Activated naive CD4-positive, alpha-beta T cell treated with anti-CD3 and anti-CD28 coated beads, Interleukin-2, amount 50 U/mL, for 16 hours (primary cell): ENCODE results near the gene FANCC.
"Not testable (repeated sequence)": the region's sequence is repeated elsewhere in the genome, so short reads cannot be mapped to it uniquely, and the experiment has no call there.

ENCODE experiments used
- DNase-seq: peaks from one replicate; pipeline ENCODE4 v3.0.0-alpha.2; 2020

The FANCC gene

DNA sequence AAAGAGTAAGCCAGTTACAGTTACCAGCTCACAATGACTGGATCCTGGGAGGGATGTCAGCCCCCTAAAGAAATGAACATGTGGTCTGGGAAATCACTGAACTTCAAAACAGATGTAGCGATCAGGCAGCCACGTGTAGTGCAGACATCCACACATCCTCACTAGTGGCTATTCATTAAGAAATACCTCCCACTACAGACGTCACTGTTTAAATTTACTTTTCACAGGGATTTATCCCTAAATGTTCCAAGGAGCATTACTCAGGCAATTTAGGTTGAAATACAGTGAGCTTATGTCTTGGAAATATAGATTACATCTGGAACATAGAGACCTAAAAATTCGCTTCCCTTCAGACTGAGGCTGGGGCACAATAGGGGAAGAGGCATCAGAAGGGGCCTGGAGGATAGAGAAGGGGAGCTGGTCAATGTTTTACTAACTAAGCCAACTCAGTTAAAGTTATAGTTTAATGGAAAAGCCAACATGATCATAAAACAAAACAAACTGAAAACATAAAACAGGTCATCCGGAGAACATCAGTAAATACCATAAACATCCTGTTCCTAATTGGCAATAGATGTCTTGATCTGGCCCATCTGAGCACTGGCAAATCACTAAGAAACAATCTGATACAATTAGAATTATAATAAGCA is 92.3 kb downstream of the FANCC start:
- DNase-seq, result no peak

DNA sequence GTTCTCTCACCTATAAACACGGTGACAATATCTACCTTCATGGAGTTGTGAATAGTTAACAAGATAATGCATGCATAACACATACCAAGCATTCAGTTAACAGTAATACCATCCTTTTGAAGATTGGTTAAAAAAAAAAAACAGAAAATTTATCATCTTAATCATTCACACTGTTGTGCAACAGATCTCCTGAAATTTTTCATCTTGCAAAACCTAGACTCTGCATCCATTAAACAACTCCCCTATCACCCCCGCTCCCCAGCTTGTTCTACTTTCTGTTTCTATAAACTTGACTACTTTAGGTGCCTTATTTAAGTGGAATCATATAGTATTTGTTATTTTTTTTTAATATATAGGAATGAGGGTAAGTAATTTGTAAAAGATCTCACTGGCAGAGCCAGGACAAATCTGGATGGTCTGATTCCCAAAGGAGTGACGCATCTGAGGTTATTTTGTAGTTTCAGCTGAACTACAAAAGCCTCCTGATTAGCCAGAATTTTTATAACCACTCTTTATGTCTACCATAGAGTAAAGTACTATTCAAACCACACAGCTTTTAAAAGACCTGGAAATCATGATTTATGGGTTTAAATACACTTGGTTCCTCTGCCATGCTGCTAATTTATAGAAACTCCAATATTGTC is 93.0 kb downstream of the FANCC start:
- no peak for DNase-seq

DNA sequence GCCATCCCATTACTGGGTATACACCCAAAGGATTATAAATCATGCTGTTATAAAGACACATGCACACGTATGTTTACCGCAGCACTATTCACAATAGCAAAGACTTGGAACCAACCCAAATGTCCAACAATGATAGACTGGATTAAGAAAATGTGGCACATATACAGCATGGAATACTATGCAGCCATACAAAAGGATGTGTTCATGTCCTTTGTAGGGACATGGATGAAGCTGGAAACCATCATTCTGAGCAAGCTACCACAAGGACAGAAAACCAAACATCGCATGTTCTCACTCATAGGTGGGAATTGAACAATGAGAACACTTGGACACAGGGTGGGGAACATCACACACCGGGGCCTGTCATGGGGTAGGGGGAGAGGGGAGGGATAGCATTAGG is 97.2 kb downstream of the FANCC start:
- not testable (repeated sequence) for DNase-seq

DNA sequence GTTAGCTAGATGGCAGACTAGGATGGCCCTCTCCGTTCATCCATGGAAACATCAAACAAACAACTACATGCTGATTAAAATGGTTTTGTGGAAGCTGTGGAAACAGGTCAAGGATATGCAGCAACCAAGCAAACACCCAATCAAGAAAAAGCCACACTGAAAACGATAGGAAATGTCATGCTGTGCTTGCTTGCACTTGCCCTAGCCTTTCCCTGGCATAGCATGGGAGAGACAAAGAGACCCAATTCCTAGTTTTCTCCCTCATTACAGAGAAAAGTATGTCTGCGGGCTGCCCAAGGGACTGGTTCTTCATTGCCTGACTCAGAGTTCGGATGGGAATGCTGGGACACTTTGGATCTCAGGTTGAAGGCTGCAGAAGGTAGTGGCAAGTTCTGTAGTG is 98.7 kb downstream of the FANCC start:
- no peak for DNase-seq

DNA sequence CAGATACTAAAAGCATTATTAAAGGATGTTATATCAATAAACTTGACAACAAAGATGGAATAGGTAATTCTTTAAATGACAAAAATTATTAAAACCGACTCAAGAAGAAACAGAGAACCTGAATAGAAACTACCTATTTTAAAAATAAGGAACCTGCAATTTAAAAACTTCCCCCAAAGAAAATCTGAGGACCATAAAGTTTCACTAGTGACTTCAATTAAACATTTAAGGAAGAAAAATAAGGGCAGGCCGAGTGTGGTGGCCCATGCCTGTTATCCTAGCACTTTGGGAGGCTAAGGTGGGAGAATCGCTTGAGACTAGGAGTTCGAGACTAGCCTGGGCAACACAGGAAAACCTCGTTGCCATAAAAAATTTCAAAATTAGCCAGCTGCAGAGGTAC is 99.6 kb downstream of the FANCC start:
- no peak for DNase-seq

DNA sequence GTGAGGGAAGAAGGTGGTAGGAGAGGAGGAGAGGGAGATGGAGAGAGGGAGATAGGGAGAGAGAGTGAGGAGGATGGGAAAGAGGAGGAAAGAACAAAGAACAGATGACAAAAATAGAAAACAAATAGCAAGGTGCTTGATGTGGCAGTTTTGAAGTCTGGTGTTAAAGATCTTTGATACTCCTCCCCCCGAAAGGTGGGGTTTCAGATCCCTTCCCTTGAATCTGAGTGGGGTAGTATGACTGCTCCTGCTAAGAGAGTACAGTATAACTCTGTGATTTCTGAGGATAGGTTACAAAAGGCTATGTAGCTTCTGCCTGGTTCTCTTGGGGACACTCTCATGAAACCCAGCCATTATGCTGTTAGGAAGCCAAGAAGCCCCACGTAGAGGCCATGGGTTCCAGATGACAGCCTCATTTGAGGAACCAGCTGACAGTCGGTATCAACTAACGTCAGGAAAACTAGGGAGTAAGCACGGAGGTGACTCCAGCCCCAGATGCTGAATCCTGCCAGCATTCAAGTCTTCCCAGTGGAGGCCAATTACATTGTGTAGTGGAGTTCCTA is 102.1 kb downstream of the FANCC start:
- no peak for DNase-seq

DNA sequence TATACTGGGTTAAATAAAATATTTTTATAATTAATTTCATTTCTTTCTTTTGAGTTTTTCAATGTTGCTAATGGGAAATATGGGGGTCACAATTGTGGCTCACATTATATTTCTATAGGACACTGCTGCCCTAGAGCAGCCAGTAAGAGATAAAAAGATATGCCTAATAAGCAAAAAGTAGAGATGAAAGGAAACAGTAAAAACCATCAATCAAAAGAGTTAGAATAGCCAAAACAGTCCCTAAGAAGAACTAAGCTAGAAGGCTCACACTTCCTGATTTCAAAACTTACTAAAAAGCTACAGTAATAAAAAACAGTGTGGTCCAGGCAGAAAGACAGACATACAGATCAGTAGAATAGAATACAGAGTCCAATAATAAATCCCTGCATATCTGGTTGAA is 104.4 kb downstream of the FANCC start:
- no peak for DNase-seq

DNA sequence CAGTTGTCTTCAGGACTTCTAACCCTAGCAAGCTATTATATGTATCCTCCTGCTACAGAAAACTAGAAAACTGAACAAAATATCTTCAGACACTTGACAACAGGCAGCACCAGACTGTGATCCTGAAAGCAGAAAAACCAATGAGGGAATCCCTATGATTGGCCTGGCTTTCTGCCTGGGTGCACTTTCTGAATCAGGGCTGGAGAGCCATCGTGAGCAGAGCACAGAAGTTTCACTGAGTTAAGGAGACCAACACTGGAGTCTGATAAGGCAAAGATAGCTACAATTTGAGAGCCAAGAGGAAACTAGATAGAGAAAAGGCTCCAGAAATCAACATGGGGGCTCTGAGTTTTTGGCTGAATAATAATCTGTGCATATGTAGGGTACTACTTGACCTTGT is 106.5 kb downstream of the FANCC start:
- no peak for DNase-seq

DNA sequence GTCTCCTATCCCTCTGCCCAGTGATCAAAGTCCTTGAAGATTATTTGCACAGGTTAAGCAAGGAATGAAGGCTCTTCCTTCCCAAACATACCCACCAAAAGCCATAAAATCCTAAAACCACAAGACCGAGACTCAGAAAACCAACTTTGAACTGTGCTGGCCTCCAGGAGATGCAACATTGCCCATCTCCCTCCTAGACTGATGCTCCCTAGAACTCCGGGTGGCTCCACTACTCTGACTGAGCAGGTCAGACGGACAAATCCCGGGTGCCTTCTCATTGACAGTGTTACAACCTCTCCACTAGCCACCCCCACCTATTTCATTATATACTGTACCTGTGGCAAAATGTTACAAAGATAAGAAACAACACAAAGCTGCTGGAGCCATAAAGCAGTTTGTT is 110.1 kb downstream of the FANCC start:
- no peak for DNase-seq

DNA sequence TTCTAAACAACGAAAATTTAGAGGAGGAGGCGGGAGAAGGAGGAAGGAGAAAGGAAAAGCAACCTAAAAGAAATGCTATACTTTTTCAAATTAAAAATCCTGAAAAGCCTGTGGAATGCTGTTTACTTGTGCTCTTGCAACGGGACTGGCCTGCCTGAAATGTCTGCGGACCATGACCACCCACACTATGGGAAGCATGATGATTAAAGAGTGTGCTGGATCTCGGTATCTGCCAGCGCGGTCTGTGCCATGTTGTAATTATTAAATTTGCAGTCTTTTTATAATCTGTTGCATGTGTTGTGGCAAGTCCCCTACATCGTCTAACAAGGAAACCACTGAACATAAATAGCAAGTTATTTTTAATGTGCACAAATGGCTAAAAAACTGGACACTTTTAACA is 111.4 kb downstream of the FANCC start:
- no peak for DNase-seq

DNA sequence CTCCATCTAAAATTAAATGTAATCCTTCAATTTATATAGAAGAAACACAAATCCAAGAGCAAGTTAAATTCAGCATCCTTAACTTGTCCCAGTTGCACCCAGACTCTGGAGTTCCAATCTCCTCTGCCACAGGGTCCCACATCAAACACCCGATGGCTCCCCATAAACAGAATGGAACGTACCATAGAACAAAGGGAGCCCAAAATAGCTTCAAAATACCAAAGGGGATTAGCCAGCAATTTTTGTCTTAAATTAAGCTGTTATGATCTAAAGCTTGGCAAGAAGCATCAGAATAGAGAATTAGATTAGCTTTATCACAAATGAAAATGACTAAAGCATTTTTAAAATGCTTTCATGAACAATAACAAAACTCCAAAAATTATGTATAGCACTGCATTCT is 112.8 kb downstream of the FANCC start:
- no peak for DNase-seq

DNA sequence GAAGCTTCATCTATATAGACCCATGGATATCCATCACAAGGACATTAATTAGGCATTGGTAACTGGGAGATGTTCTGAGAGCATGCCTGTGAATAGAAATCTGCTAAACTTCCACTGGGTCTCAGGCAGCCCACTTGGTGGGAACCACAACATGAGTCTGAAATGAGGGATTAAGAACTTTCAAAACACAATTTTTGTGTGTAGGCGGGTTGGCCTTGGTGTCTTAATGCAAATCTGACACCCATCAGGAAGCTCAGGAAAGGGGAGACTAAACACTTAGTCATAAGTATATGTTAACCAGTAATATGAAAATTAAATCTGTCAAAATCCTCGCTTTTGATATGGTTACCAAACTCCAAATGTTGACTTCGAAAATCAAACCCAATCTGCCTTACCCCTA is 113.2 kb downstream of the FANCC start:
- DNase-seq, result no peak

DNA sequence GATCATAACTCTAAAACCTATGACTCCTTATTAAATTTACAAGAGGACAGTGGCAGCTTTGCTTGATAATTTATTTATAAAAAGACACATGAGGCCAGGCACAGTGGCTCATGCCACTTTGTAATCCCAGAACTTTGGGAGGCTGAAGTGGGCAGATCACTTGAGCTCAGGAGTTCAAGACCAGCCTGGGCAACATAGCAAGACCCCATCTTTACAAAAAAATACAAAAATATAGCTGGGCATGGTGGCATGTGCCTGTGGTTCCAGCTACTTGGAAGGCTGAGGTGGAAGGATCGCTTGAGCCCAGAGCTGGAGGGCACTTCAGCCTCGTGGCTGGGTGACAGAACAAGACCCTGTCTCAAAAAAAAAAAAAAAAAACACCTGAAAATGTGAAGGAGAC is 114.5 kb downstream of the FANCC start:
- not testable (repeated sequence) for DNase-seq

DNA sequence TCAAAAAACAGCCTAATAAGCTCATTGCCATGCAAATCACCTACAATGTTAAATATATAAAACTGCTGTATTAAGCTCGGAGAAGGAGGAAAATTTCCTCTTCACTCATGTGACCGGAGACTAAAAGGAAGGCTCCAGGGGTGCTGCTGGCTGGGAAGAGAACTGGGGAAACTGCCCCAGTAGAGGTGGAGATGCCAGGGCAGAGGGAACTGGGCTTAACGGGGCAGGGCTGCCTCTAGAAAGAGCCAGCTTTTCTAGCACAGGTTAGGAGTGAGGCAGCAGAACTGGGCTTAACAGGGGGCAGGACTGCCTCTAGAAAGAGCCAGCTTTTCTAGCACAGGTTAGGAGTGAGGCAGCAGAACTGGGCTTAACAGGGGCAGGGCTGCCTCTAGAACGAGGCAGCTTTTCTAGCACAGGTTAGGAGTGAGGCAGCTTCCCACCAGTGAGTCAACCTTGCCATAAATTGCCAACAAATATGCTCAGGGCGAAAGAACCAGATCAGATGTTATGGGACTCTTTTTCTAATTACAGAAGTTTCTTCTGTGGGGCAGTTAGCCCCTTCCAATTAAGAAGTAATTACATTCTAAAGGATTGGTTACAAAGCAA is 115.3 kb downstream of the FANCC start:
- no peak for DNase-seq

DNA sequence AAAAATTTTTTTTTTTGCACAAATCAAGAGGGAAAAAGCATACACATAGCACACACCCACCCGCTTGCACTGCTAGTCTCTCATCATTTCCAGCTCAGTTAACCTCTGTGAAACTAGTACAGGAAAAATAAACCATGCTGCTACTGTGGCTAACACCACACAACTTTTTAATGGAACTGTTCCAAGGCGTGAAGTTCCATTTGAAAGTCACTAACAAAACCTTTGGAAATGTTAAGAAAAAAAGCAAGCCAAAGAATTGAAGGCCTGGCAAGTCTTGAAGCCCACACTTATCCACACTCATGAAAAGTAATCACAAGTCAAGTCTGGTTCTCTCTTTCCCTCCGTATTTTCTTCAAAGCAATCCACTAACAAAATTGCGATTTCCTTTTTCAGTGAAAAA is 116.3 kb downstream of the FANCC start:
- DNase-seq, result no peak

DNA sequence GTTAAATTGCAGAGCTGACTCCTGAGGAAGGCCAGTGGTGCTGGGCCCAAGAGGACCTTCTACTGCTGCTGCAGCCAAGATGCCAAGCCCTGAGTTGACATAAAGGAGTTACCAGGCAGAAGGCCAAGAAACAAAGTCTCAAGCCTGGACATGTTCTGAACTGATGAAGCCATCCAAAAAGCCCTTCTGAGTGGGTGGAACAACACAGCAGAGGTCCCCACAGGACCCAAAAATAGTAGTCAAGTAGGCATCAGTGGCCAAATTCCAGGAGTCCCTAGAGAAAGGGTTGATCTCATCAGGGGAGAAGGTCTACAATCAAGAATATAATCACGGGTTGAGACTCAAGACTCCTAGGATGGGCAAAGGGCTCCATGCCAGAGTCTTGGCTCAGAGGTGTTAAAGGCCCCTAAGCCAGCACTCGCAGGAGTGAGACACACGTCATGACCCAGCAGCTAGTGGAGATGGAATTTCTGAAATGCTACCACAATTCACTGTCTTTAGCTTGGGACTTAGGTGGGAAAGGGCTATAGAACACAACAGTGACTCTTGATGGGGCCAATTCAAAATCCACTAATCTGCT is 119.7 kb downstream of the FANCC start:
- DNase-seq, result no peak

DNA sequence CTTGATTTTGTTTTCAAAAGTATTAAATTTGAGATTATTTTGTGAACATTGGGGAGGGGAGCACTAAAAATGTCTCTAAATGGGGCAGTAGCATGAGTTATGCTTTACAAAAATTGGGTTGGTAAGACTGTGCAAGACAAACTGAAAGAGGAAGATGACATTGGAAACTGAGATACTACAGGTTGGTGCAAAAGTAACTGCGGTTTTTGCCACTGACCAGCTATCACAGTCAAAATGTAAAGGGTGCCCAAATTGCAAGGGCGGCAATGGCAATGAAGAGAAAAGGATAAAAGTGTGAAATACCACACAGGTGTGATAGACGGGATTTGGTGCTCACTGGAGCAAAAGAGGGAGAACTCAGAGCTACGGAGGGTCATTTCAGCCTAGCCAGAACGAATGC is 124.0 kb downstream of the FANCC start:
- no peak for DNase-seq

DNA sequence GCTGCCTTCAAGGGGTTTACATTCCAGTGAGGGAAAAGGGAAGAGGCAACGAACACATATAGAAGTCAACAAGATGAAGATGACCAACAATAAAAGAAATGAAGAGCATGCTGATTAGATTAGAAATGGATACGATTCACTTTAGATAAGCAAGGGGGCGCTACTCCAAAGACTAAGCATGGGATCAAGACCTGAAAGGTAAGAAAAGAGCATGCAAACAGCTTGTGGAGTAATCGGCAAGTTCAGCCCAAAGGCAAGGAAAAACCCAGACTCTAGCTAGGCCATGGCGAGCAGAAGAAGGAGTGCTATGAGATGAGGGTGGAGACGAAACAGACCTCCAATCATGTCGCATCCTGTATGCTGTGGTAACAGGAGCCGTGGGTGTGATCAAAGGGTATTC is 124.4 kb downstream of the FANCC start:
- DNase-seq, result no peak

DNA sequence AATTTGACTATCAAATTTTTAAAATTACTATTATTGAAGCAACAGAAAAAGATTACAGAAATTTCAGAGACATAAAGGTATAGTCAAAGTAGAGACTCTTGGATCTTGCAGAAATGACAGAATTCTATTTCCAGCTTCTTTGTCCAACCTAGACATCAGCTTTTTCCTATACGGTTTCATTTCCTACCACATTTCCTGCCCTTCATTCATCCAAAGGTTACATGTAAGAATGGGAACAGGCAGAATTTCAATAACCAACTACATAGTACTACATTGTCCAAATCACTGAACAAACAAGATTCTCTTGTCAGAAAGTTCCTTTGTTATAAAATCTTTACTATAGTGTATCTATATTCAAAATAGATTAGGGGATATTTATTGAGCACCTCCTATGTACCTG is 124.9 kb downstream of the FANCC start:
- no peak for DNase-seq

DNA sequence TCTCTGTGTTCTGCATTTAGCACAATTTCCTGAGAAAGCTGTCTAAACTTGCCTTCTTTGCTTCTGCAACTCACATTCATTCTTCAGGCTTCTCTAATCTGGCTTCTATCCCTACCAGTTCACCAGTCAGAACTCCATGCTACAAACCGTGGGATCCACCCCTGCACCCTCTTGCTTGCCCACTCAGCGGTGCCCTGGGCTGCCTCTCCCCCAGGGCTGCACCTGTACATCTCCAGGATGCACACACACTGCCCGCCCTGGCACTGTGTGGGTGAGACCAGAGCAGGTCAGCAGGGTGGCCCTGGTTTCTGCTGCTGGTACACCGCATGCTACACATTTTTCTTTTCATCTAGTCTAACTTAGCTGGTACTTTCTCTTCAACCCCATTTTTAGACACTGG is 127.1 kb downstream of the FANCC start:
- DNase-seq, result no peak

DNA sequence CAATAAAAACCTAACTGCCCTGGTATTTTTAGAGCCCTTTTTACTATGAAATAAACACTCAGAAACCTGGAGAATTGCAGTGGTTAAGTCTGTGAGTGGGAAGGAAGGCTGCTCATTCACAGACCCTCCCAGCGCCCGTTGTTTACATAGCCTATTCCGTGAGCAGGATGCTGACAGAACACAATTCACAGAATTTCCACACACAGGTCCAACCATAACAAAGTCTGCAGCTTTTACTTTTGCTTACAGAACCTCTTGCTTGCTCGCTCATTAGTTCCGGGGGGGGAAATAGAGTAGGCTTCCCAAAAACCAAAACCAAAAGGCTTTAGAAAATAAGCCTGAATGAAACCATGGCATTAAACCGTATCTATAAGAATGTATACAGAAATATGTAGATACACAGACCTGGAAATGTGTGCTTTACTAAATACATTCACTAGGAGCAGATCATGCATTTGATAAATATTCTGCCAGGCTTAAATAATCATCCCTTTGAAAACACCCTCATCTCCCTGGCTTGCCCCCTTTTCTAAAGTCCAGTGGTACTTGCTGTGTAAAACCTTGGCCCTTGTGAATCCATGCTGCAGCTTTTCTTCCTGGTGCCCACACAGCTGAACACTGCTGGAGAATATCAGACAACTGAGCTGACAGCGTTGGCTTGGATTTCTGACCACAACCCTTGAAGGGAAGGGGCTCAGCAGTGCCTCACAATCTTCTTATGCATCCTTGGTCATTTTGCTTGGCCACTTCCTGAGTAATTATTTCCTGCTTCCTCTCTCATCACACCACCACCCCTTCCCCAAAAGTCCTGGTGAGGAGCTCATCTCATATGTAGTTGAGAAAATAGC is 128.0 kb downstream of the FANCC start:
- no peak for DNase-seq

DNA sequence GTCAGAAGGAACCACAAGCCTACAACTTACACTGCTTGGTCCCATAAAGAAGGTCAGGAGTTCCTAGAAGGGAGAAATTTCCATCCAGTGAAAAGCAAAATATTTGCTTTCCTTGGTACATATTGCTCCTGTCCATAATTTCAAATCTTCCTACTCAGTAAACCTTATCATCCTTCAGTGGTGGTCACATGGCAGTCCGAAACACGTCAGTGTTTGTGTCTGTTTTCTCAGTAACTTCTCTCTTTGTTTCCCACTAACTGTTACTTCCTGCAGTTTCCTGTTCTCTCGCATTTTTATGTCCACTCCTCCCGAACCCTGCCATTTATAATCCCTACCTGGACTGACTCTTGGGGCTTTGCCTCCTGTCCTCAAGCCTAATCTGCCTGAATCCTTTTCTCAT is 129.1 kb downstream of the FANCC start:
- DNase-seq, result no peak

DNA sequence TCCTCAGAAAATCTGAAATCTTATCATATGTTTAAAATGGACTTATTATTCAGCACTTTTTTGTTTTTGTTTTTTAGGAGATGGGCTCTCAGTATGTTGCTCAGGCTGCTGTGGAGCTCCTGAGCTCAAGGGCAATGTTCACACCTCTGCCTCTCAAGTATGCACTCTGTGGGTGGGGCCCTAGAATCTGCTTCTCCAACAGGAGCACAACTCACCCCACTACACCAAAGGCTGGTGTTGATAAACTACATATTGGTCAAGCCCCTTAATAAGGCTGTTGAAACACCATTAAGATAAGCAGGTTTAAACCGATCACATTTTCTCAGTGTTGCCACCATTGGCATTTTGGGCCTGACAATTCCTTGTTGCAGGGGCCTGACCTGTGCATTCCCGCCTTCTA is 131.6 kb downstream of the FANCC start:
- no peak for DNase-seq
